ENCODE data around the gene UMODL1. TPM values are rescaled to one million over a fixed set of nuclear protein-coding genes. Genes with fewer than 3 reads are reported as not detected.

Gene UMODL1, protein sequence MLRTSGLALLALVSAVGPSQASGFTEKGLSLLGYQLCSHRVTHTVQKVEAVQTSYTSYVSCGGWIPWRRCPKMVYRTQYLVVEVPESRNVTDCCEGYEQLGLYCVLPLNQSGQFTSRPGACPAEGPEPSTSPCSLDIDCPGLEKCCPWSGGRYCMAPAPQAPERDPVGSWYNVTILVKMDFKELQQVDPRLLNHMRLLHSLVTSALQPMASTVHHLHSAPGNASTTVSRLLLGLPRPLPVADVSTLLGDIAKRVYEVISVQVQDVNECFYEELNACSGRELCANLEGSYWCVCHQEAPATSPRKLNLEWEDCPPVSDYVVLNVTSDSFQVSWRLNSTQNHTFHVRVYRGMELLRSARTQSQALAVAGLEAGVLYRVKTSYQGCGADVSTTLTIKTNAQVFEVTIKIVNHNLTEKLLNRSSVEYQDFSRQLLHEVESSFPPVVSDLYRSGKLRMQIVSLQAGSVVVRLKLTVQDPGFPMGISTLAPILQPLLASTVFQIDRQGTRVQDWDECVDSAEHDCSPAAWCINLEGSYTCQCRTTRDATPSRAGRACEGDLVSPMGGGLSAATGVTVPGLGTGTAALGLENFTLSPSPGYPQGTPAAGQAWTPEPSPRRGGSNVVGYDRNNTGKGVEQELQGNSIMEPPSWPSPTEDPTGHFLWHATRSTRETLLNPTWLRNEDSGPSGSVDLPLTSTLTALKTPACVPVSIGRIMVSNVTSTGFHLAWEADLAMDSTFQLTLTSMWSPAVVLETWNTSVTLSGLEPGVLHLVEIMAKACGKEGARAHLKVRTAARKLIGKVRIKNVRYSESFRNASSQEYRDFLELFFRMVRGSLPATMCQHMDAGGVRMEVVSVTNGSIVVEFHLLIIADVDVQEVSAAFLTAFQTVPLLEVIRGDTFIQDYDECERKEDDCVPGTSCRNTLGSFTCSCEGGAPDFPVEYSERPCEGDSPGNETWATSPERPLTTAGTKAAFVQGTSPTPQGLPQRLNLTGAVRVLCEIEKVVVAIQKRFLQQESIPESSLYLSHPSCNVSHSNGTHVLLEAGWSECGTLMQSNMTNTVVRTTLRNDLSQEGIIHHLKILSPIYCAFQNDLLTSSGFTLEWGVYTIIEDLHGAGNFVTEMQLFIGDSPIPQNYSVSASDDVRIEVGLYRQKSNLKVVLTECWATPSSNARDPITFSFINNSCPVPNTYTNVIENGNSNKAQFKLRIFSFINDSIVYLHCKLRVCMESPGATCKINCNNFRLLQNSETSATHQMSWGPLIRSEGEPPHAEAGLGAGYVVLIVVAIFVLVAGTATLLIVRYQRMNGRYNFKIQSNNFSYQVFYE
- total RNA-seq: not detected

DNA sequence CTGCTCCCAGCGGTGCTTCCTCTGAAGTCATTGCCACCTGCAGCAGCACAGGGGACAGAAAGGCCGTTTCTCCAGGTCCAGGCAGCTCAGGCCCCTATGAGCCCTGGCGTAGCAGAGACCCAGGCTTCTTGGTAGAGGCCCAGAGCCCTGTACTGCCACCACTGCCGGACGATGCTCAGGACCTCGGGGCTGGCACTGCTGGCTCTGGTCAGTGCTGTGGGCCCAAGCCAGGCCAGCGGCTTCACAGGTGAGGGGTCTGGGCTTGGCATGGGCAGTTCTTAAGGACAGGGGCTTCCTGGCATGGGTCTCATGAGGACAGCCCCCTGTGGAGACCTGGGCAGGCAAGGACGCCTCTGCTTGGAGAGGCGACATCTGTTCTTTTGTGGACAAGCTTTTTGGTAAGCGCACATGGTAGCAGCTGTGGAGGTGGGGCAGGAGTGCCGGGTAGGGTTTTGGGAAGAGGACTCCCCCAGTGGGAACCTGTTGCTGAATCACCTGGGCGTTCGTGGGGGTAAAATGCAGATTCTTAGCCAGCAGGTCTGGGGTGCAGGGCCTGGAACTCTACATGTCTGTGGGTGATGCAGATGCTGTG lies at the start of gene UMODL1:
Gene UMODL1, plus strand, starts transcription at position 172 of the 592 bp plus-strand sequence. Its CDS starts 0 bp downstream, at position 172.
- DNase-seq (no peak), ATAC-seq (no peak)
- Mint-ChIP-seq H3K36me3 (ENCODE audit: insufficient read depth) (no peaks in the 10 kb centered on the region), H3K9me3 (no peaks in the 10 kb centered on the region), H3K27me3 (ENCODE audit: low read depth) (peaks cover 1% of the 10 kb centered on the region), H3K4me1 (ENCODE audit: low read depth) (peaks cover 2% of the 10 kb centered on the region), H3K4me3 (no peak within 1 kb of the TSS)

DNA sequence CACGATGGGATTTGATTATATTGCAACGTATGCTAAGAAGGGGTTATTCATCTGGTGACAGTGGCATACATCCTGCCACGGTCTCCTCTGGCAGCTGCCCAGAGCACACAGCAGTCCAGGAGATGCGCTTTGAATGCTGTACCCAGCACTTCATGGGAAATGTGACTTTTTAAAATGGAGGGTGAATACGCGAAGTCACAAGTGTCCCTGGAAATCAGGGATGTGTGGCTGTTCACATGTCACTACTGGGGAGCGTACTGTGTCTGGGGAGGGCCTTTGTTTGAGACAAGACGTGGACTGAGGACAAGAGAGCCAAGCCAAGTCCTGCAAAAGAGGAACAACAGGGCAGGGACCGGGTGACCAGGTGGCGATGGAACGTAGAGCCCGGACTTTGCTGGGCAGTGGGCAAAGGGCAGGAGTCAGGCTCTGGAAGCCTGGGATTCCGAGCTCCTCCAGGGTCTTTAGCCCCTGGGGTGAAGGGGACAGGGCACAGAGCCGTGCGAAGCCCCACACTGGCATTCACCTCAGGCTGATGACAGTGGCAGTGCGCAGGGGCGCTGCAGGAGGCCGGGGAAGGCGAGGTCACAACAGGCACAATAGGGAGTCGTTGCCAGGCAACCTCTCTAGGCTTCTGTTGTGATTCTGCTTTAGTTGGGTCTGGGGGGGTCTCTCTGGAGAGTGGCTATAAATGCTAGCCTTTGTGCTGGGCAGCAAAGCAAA lies 49.6 kb upstream of the UMODL1 start:
- Mint-ChIP-seq H3K4me1 (ENCODE audit: low read depth) (no peaks in the 10 kb centered on the region), H3K27me3 (ENCODE audit: low read depth) (peaks cover 5% of the 10 kb centered on the region), H3K4me3 (no peak overlapping the region), H3K36me3 (ENCODE audit: insufficient read depth) (no peaks in the 10 kb centered on the region), H3K9me3 (no peaks in the 10 kb centered on the region)
- no peak for DNase-seq
- no peak for ATAC-seq

DNA sequence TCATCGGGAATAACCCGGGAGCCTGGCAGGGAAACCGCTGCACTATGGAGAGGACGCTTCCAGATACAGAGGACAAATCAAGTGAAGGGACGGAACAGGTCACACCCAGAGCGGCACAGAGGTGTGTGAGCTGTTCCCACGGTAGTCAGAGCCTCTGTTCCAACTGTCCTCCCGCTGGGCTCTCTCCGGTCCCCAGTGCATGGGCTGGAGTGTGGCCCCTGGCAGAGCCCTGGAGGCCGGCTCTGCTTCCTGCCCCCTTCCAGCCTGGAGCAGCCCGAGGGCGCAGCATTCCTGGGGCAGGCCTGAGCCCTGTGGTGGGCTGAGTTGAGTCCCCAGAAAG lies 49.1 kb upstream of the UMODL1 start:
- Mint-ChIP-seq H3K36me3 (ENCODE audit: insufficient read depth) (no peaks in the 10 kb centered on the region), H3K9me3 (no peaks in the 10 kb centered on the region), H3K27me3 (ENCODE audit: low read depth) (peaks cover 5% of the 10 kb centered on the region), H3K4me3 (no peak overlapping the region), H3K4me1 (ENCODE audit: low read depth) (no peaks in the 10 kb centered on the region)
- ATAC-seq (no peak), DNase-seq (no peak)

DNA sequence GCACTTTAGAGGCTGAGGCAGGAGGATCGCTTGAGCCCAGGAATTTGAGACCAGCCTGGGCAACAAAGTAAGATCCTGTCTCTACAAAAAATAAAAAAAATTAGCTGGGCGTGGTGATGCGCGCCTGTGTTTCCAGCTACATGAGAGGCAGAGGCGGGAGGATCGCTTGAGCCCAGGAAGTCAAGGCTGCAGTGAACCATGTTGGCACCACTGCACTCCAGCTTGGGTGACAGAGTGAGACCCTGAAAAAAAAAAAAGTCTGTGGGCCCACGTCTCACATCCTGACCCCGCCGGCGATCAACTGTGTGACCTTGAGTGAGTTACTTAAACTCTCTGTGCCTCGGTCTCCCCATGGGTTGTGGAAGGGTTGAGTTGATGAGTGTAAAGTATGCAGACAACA lies 48.2 kb upstream of the UMODL1 start:
- Mint-ChIP-seq H3K27me3 (ENCODE audit: low read depth) (peaks cover 5% of the 10 kb centered on the region), H3K9me3 (no peaks in the 10 kb centered on the region), H3K4me1 (ENCODE audit: low read depth) (no peaks in the 10 kb centered on the region), H3K4me3 (no peak overlapping the region), H3K36me3 (ENCODE audit: insufficient read depth) (no peaks in the 10 kb centered on the region)
- no peak for ATAC-seq
- DNase-seq: no peak

DNA sequence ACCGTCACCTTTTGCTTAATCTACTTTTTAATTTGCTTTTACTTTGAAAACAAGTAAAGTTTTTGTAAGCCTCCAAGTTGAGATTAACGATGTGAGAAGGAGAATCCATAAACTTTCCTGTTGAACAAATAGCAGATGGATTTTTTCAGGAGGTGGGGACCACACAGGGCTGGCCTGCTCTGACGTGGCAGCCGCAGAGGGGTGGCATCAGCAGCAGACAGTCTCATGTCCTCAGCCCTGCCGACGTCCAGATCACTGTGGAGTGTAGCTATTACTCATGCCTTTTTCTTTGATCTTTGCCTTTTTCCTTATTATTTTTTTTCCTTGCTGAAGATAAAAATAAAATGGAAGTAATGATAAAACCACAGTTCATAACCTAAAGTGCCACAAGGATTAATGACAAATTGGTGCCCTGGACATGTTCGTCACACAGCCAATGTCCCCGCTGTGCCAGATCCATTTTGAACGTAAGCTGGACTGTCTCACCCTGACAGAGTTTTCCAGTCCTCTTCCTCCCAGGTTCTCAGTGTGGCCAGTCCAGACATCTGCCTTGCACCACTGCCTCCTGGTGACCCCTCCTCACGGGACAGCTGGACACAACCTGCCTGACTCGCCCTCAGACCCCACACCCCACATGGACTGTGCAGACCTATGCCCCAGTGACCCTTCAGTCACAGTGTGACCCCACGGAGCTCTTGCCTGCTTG lies 45.6 kb upstream of the UMODL1 start:
- Mint-ChIP-seq H3K4me3 (no peak overlapping the region), H3K36me3 (ENCODE audit: insufficient read depth) (no peaks in the 10 kb centered on the region), H3K9me3 (no peaks in the 10 kb centered on the region), H3K4me1 (ENCODE audit: low read depth) (no peaks in the 10 kb centered on the region), H3K27me3 (ENCODE audit: low read depth) (peaks cover 2% of the 10 kb centered on the region)
- ATAC-seq (no peak), DNase-seq (no peak)

DNA sequence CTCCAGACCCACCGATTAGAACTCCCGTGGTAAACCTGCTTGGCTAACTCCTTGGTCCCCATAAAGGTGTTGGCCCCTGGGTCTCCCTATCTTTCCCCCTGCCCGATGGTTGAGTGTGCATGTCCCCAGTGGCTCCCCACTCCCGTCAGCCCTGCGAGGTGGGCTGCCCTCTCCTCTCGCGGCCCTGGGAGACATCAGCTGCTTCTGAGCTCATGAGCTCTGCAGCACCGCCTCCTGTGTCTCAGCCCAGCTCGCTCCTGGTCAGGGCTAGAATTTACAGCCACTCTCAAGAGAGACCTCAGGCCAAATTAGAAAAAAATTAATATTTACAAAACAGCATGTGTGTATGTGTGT lies 45.1 kb upstream of the UMODL1 start:
- no peaks in the 10 kb centered on the region for H3K36me3 Mint-ChIP-seq (ENCODE audit: insufficient read depth)
- no peaks in the 10 kb centered on the region for H3K9me3 Mint-ChIP-seq
- ATAC-seq (no peak), DNase-seq (no peak)
- no peak overlapping the region for H3K4me3 Mint-ChIP-seq
- peaks cover 2% of the 10 kb centered on the region for H3K27me3 Mint-ChIP-seq (ENCODE audit: low read depth)
- H3K4me1 Mint-ChIP-seq (ENCODE audit: low read depth): no peaks in the 10 kb centered on the region

DNA sequence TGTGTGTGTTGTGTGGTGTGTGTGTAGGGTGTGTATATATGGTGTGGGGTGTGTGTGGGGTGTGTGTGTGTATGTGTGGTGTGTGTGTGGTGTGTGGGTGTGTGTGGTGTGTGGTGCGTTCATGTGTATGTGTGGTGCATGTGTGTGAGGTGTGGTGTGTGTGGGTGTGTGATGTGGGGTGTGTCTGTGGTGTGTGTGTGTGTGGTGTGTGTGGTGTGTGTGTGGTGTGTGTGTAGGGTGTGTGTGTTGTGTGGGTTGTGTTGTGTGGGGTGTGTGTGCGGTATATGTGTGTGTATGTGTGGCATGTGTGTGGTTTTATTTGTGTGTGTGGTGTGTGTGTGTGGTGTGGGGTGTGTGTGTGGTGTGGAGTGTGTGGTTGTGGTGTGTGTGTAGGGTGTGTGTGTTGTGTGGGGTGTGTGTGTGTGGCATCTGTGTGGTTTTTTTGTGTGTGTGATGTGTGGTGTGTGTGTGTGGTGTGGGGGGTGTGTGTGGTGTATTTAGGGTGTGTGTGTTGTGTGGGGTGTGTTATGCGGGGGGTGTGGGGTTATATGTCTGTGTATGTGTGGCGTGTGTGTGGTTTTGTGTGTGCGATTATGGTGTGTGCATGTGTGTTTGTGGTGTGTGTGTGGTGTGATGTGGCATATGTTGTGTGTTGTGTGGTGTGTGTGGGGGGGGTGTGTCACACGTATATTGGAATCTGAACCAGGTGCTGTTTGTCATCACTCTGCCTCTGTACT lies 43.9 kb upstream of the UMODL1 start:
- H3K4me1 Mint-ChIP-seq (ENCODE audit: low read depth): no peaks in the 10 kb centered on the region
- peaks cover 2% of the 10 kb centered on the region for H3K27me3 Mint-ChIP-seq (ENCODE audit: low read depth)
- ATAC-seq (no peak), DNase-seq (no peak)
- H3K36me3 Mint-ChIP-seq (ENCODE audit: insufficient read depth): no peaks in the 10 kb centered on the region
- H3K4me3 Mint-ChIP-seq: no peak overlapping the region
- no peaks in the 10 kb centered on the region for H3K9me3 Mint-ChIP-seq

DNA sequence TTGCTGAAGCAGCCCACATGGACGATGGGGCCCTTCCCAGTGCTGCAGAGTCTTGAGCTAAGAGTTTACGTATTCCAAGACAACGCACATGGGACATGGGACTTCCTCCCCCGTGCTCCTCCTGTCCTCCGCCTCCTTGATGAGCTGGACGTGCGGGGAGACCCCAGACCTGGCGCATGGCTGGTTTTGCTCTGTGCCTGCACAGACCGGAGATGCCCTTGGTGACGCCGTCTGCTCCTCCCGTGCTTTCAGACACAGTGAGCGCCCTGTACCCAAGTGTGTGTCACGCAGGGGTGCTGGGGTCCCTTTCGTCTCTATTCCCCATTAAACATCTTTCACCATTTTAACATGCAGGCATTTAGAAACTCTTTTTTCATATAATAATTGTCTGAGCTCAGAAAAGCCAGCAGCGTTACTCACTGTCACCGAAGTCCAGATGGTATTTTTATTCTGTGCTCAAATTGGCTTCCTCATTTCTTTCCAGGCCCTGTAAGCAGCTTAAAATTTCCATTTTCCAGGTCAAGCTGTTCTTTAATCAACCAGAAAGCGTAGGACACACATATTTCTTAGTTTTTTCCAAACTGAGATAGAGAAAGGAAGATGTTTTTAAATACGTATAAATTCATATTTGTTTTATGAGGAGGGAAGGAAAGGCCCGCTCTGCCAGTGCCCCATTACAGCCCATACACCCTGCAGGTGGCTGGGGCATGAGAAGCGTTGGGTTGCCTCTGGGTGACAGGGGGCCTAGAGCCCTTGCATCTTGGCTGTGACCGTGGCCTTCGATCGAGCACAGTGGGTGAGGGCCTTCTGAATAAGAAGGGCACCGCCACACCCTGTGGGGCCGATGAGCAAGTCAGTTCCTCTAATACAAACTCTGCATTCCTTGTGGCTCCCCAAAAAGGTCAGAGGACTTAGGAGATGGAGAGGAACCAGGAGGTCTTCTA lies 43.0 kb upstream of the UMODL1 start:
- no peak for ATAC-seq
- H3K4me1 Mint-ChIP-seq (ENCODE audit: low read depth): no peaks in the 10 kb centered on the region
- H3K9me3 Mint-ChIP-seq: no peaks in the 10 kb centered on the region
- H3K27me3 Mint-ChIP-seq (ENCODE audit: low read depth): peaks cover 2% of the 10 kb centered on the region
- H3K4me3 Mint-ChIP-seq: no peak overlapping the region
- H3K36me3 Mint-ChIP-seq (ENCODE audit: insufficient read depth): no peaks in the 10 kb centered on the region
- no peak for DNase-seq

DNA sequence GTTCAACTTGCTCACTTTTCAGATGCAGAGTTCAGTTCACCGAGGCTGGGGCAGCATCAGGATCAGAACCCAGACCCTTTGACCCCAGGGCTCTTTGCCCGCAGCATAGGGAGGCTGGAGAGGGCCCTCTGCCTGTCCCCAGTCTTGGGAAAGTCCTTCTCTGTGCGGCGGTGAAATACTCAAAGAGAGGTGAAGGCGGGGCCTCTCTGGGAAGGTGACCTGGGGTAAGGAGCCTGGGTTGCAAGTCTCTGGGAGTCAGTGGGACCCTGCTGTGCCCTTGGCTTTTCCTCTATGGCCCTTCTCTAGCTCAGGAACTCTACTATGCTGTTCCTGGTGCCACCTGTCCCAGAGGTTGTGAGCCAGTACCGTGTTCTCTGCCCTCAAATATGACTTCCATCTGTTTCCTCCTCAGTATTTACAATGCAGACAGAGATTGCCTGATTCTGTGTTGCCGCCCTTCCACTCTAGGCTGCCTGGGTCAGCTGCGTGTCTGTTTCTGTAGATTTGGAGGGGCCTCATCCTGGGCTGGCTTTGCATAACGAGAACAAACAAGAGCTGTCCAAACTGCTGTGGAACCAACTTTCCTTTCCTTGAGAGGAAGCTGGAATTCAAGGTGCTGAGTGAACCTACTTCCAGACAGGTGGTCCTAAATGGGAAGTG lies 42.2 kb upstream of the UMODL1 start:
- no peak for ATAC-seq
- Mint-ChIP-seq H3K9me3 (no peaks in the 10 kb centered on the region), H3K27me3 (ENCODE audit: low read depth) (peaks cover 2% of the 10 kb centered on the region), H3K36me3 (ENCODE audit: insufficient read depth) (no peaks in the 10 kb centered on the region), H3K4me3 (no peak overlapping the region), H3K4me1 (ENCODE audit: low read depth) (no peaks in the 10 kb centered on the region)
- no peak for DNase-seq

DNA sequence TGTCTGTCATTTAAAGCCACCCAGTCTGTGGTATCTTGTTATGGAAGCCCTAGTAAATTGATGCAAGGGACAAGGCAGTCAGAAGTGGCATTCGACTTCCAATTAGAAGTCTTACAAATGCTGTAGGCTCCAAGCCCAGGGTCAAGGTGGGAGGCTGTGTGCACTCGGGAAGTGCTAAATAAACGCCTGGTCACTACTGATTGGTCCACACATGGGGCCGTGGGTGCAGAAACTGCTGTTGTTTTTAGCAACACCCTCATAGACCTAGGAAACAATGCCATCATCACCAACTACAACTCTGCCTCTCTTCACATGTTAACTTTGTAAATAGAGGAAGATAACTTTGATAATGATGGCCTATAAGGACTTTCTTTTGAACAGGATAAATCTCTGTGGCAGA lies 40.8 kb upstream of the UMODL1 start:
- H3K4me3 Mint-ChIP-seq: no peak overlapping the region
- no peaks in the 10 kb centered on the region for H3K9me3 Mint-ChIP-seq
- peaks cover 2% of the 10 kb centered on the region for H3K27me3 Mint-ChIP-seq (ENCODE audit: low read depth)
- no peaks in the 10 kb centered on the region for H3K4me1 Mint-ChIP-seq (ENCODE audit: low read depth)
- DNase-seq (no peak), ATAC-seq (no peak)
- H3K36me3 Mint-ChIP-seq (ENCODE audit: insufficient read depth): no peaks in the 10 kb centered on the region

DNA sequence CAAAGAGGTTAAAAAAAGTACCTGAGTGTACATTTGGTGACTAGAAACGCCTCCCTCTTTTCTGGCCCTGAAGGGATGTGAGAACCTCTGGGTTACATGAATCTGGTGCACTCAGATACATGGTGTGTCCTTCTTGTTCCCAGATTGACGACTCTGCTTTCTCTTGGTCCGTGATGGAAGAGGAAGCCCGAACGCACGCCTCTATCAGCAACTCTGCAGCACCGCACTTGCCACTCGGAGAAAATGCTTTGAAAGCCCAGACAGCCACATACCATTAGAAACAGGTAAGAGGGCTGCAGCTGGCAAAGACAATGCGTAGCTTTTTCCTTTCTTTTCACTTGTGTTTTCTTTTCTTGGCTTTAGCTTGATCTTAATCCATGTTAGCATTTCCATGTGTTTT lies 39.9 kb upstream of the UMODL1 start:
- H3K27me3 Mint-ChIP-seq (ENCODE audit: low read depth): no peaks in the 10 kb centered on the region
- H3K4me3 Mint-ChIP-seq: no peak overlapping the region
- no peaks in the 10 kb centered on the region for H3K9me3 Mint-ChIP-seq
- H3K36me3 Mint-ChIP-seq (ENCODE audit: insufficient read depth): no peaks in the 10 kb centered on the region
- ATAC-seq: no peak
- DNase-seq: no peak
- no peaks in the 10 kb centered on the region for H3K4me1 Mint-ChIP-seq (ENCODE audit: low read depth)
